K562 (cell line): ENCODE measurements around the gene POLD3. TPM values are rescaled to one million over a fixed set of nuclear protein-coding genes. Genes with fewer than 3 reads are reported as not detected.

Experiments
- BRD4 ChIP-seq: fragments of 200-600 bp; sonication (generic); IDR thresholded peaks from 2 replicates; pipeline ENCODE4 v1.6.1; 2017; ENCODE audit warnings: inconsistent platforms
- EZH2 ChIP-seq: IDR thresholded peaks from 2 replicates; pipeline ENCODE4 v1.6.1; 2012; ENCODE audit warnings: low read depth, mild to moderate bottlenecking, inconsistent platforms, low read length, borderline replicate concordance
- ZEB2 ChIP-seq: fragments of 450-650 bp; IDR thresholded peaks from 2 replicates; pipeline ENCODE4 v1.6.1; 2016
- polyA plus RNA-seq, 8 experiments: library from polyadenylated mRNA; depleted of rRNA in 4 of 8; stranded (reverse) in 5 of 8; unstranded in 3 of 8; fragments of >200 nt; fragmentation: Nextera tagmentation in 2 of 8; fragmentation: Illumina TruSeq in 1 of 8; extraction: Ambion mirVana in 2 of 8; extraction: Trizol in 1 of 8; gene quantifications; 2 replicates each; pipeline versions ENCODE4 v1.2.1 to v1.2.3, GENCODE V29; 2011 to 2014; ENCODE audit warnings: inconsistent platforms in 1 of 8, missing spikeins in 1 of 8
- total RNA-seq, 7 experiments: library from RNA; depleted of rRNA in 6 of 7; stranded (reverse); fragments of >200 nt in 6 of 7; fragmentation: Illumina TruSeq in 2 of 7; extraction: Trizol in 2 of 7; gene quantifications; 2 replicates each; pipeline versions ENCODE4 v1.2.1 to v1.2.3, GENCODE V29; 2011 to 2021; ENCODE audit warnings: low replicate concordance in 1 of 7
- TF ChIP-seq, protein P1 (sequence below): IDR thresholded peaks from 2 replicates; pipeline ENCODE4 v1.6.1; 2012; ENCODE audit warnings: low read depth, low read length, improper control_type of control experiment, borderline replicate concordance
- TF ChIP-seq, protein P2 (sequence below), 2 experiments: IDR thresholded peaks in 1 of 2; conservative IDR thresholded peaks in 1 of 2; 2 replicates each; pipeline ENCODE4 v1.6.1; 2016; ENCODE audit warnings: low read depth in 2 of 2, mild to moderate bottlenecking in 1 of 2, missing compliant biosample characterization in 1 of 2, missing genetic modification characterization in 1 of 2, moderate library complexity in 1 of 2

The POLD3 gene
- total and polyA plus RNA-seq, 9 of the 15 experiments (the other 6 are each of a cell fraction or from before 2014, with no cell fraction given), result 10.6 to 40.1 (median 24.6) TPM

DNA sequence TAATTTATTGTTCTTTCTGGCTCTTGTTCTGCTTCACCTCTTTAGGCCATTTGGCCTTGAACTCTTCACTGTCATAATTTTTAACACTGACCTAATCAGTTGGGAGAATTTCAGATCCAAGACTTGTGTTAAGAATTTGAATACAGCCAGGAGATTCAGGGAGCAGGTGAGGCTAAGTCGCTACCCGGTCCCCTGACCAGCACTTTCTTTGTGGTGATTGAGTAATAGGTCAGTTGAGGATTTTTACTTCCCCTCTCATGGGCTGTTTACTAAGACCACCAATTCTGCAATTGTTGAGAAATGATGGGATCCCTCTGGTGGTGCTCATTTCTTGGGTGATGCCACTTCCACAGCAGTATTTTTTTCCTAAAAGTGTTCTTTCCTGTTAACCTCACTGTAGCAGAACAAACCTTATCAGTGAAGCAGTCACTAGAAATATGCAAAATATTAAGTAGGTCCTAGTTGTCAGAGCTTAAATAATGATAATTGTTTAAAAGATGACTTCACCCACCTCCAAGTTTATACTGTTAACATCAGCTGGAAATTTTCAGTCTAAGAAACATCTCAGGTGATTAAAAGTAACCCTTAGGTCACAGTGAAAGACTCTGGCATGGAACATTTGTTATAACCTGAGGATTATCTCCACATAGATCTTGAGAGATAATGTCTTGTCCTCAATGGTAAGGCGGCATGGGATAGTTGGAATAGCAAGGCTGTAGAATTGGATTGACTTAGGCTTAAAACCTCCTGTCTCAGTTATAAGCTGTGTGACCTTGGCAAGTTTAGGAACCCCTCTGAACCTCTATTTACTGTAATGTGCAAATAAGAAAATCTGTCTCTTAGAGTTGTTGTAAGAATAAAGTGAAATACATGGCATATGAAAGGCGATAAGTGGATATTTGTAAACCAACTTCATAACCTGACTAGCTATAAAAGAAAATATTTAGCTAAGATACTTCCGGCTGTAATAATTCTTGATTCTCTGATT lies 41.3 kb downstream of the POLD3 start (continued):
- TF ChIP-seq, protein P1, sequence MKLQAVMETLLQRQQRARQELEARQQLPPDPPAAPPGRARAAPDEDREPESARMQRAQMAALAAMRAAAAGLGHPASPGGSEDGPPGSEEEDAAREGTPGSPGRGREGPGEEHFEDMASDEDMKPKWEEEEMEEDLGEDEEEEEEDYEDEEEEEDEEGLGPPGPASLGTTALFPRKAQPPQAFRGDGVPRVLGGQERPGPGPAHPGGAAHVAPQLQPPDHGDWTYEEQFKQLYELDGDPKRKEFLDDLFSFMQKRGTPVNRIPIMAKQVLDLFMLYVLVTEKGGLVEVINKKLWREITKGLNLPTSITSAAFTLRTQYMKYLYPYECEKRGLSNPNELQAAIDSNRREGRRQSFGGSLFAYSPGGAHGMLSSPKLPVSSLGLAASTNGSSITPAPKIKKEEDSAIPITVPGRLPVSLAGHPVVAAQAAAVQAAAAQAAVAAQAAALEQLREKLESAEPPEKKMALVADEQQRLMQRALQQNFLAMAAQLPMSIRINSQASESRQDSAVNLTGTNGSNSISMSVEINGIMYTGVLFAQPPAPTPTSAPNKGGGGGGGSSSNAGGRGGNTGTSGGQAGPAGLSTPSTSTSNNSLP, result no peak
- TF ChIP-seq, protein P2, sequence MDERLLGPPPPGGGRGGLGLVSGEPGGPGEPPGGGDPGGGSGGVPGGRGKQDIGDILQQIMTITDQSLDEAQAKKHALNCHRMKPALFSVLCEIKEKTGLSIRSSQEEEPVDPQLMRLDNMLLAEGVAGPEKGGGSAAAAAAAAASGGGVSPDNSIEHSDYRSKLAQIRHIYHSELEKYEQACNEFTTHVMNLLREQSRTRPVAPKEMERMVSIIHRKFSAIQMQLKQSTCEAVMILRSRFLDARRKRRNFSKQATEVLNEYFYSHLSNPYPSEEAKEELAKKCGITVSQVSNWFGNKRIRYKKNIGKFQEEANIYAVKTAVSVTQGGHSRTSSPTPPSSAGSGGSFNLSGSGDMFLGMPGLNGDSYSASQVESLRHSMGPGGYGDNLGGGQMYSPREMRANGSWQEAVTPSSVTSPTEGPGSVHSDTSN (CRISPR knock-in tag; IDR thresholded peaks at IDR 0.05; ENCODE audit: low read depth), result no peak
- TF ChIP-seq, protein P2 (tag; conservative IDR thresholded peaks at IDR 0.05; ENCODE audit: low read depth), result no peak
- no peak for TF ChIP-seq EZH2
- no peak for TF ChIP-seq ZEB2
- TF ChIP-seq BRD4, result no peak
